ENCODE results near the gene IFNGR1. TPM values are rescaled to one million over a fixed set of nuclear protein-coding genes. Genes with fewer than 3 reads are reported as not detected.
"Not testable (repeated sequence)": the region's sequence is repeated elsewhere in the genome, so short reads cannot be mapped to it uniquely, and the experiment has no call there.

The IFNGR1 gene
- 10 to 100 TPM; 43.8 to 58.6 (median 51.1) TPM for polyA plus RNA-seq (ENCODE audit: insufficient read length in 10 of 10)
- long read RNA-seq, donor 1, transcript IFNGR1-201 (7 exons, 2,139 nt): major isoform, 14 of 14 reads
- long read RNA-seq, donor 1, partial matches to known transcripts: 0 of 14 reads
- long read RNA-seq, donor 1, other reads (novel, unspliced or antisense): 0 of 14 reads
- long read RNA-seq, donor 2, transcript IFNGR1-201 (7 exons, 2,139 nt): major isoform, 12 of 13 reads
- long read RNA-seq, donor 2, partial matches to known transcripts: 0 of 13 reads
- long read RNA-seq, donor 2, other reads (novel, unspliced or antisense): 0 of 13 reads
- long read RNA-seq, donor 3: 0 reads
- long read RNA-seq, donor 4, transcript IFNGR1-201 (7 exons, 2,139 nt): major isoform, 17 of 17 reads
- long read RNA-seq, donor 4, partial matches to known transcripts: 0 of 17 reads
- long read RNA-seq, donor 4, other reads (novel, unspliced or antisense): 0 of 17 reads
- long read RNA-seq, donor 5, transcript IFNGR1-201 (7 exons, 2,139 nt): major isoform, 17 of 18 reads
- long read RNA-seq, donor 5, partial matches to known transcripts: 0 of 18 reads
- long read RNA-seq, donor 5, other reads (novel, unspliced or antisense): 0 of 18 reads
- long read RNA-seq, donor 6, transcript IFNGR1-201 (7 exons, 2,139 nt): major isoform, 18 of 18 reads
- long read RNA-seq, donor 6, partial matches to known transcripts: 0 of 18 reads
- long read RNA-seq, donor 6, other reads (novel, unspliced or antisense): 0 of 18 reads
- long read RNA-seq, donor 7, transcript IFNGR1-201 (7 exons, 2,139 nt): major isoform, 14 of 14 reads
- long read RNA-seq, donor 7, partial matches to known transcripts: 0 of 14 reads
- long read RNA-seq, donor 7, other reads (novel, unspliced or antisense): 0 of 14 reads
- long read RNA-seq, donor 8, transcript IFNGR1-201 (7 exons, 2,139 nt): major isoform, 11 of 11 reads
- long read RNA-seq, donor 8, partial matches to known transcripts: 0 of 11 reads
- long read RNA-seq, donor 8, other reads (novel, unspliced or antisense): 0 of 11 reads
- long read RNA-seq, donor 9, partial matches to known transcripts: 0 of 2 reads
- long read RNA-seq, donor 9, other reads (novel, unspliced or antisense): 0 of 2 reads

DNA sequence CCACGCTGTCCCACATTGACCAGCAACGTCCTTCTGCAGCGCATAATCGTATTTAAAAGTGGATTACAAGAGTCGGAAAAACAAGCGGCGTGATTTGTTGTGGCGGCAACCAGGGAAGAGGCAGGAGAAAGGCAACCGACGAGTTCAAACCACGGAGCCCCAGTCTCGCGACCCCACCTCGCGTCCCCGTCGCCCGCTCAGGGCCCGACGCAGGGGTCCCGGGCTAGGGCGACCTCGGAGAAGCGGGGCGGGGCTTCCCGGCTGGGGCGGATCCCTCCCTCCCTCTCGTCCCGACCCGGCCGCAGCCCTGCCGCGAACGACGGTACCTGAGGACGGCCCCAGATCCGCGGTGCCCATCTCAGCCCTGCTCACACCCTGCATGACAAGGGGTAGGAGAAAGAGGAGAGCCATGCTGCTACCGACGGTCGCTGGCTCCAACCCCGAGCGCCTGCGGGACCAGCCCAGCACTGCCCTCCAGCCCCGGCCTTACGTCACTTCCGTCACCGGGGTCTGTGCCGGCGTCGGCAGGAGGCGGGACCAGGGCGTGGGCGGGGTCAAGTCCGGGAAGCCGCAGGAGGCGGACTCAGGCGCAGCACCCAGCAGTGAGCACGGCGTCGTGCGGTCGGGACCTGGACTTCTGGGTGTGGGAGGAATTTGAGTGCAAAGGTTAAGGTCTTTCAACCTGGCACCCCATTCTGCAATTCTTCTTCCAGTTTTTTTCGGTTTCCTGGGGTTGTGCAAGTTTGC is at the start of gene IFNGR1:
Gene IFNGR1, minus strand, starts transcription at position 469 of the 747 bp plus-strand sequence. Its CDS starts 58 bp downstream, at position 411.
- peak; percentile 93 to 99 (median 96) for DNase-seq

DNA sequence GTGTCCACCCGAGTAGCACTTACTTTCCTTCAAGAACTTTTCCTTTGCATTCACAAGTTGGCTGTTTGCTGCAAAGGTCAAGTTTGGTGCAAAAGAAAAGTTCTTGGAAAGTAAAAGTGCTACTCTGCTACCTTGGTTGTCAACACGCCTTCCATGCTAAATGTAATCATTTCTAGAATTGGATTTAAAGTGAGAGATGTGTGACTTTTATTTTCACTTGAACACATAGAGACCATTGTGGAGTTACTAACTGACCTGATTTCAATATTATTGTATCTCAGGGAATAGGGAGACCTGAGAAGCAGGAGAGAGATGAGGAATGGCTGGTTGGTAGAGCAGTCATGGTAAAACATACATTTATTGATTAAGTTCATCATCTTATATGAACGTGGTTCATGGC is 49.7 kb upstream of the IFNGR1 start:
- DNase-seq: no peak

DNA sequence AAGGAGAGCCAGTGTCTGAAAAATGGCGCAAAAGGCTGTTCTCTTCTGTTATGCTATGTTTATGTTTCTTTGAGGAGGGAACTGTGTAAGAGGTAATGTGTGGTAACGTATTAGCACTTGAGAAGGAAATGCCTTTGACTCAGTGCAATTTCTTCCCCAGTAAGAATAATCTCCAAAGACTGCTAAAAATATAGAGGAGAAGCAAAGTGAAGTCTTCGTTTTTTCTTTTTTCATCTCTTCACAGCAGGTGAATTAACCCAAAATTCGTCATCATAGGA is 47.1 kb upstream of the IFNGR1 start:
- no peak for DNase-seq

DNA sequence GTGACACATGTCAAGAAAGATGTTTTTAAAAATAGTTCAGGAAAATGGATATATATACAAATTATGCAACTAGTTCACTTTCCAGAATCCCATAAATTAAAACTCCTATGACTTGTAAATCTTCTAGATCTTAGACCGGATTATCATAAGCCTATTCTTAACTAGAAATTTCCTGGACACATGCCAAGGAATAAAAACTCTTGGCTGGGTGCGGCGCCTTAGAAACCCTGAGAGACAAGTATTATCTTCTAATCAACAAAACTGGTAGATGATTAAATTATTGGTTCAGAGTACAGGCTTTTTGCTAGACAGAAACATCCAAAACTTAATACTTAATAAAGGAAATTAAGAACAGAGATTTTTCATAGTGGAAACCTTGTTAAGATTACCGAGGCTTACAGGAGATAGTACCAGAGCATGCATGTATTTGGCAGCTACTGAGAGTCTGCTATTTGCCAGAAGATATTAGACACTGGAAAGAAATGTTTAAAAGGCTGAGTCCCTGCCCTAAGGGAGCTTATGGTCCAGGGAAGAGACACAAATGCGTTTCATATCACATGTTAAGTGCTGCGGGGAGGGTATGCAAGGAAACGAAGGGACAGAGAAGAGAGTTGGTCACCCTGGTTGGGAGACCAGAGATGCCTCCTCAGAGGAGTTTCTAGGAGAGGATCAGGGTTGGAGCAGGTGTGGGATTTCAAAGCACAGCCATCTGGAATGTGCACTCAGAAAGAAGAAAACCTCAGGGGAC is 46.5 kb upstream of the IFNGR1 start:
- DNase-seq: peak in 1 of 3 donors; percentile 37

DNA sequence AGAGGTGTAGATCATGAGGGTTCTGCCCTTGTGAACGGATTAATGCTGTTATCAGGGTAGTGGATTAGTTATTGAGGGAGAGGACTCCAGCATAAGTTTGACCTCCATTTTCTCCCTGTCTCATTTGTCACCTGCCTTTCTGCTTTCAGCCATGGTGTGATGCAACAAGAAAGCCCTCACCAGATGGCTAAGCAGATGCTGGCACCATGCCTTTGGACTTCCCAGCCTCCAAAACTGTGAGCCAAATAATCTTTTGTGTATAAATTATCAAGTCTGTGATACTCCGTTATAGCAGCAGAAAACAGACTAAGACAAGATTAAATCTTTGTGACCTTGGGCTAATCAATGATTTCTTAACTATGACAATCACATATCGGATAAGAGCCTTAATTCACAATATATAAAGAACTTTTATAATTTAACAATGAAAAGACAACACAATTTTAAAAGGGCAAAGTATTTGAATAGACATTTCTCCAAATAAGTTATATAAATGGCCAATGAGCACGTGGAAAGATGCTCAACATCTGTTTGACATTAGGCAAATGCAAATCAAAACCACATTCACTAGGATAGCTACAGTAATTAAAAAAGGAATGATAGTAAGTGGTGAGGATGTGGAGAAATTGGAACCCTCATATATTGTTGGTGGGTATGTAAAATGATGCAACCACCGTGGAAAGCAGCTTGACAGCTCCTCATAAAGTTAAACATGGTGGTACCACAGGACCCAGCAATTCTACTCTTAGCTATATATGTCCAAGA is 45.3 kb upstream of the IFNGR1 start:
- DNase-seq: no peak

DNA sequence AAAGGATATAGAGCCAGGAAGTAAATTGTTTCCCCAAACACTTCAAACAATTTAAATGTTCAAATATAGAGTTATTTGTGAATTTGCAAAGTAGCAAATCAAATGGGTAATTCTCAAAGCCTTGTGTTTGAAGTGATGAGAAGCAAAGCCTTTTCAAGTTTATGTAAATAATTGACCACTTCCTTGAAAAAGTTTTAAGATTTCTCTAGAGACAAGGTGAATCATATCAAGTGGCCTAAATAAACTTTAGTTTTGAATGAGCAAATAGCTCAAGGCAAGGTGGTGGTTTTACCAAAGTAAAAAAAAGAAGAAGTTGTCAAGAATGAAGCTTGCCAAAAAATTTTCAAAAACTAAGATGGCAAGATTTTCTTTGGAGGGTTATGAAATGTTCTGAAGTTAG is 42.6 kb upstream of the IFNGR1 start:
- DNase-seq: no peak

DNA sequence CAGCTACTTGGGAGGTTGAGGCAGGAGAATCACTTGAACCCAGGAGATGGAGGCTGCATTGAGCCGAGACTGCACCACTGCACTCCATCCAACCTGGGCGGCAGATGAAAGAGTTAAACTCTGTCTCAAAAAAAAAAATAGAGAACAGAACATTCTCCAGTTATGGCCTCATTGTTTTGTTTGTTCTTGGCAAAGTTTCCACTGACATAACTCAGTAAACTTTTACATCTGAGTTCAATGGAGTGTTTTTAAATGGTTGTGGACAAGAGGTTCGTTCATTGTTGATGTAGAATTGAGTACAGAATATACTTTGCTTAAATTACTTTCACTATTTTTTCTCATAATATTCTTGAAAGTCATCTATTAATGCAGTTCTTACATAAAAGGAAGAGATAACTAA is 42.2 kb upstream of the IFNGR1 start:
- DNase-seq: peak; percentile 36 to 72 (median 51)

DNA sequence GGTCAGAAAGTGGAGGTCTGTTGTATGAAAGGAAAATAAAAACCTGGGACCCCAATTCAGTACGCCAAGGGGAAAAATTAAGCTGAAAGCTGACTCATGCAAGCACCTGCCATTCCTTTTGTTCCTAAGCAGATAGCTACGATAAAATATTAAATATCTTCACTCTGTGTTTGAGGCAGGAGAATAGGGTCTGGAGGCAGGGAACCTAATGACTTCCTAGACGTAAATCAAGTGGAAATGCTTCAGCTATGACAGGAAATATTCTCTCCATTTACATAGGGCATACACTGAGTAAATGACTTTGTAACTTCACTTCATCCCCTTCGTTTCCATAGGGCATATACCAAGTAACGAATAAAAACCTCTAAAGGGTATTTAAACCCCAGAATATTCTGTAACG is 41.0 kb upstream of the IFNGR1 start:
- DNase-seq: no peak

DNA sequence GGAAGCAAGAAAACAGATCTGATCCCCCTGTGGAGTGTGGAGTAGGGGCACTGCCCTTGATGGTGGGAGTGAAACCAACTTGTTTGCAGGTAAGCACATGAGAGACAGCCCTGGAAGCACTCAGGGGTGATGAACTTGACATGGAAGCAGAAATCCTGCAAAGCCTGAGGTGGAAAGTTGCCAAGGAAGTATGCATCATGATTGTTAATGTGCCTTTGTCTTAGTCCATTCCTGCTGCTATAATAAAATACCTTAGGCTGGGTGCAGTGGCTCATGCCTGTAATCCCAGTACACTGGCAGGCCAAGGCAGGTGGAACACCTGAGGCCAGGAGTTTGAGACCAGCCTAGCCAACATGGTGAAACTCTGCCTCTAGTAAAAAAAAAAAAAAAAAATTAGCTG is 40.2 kb upstream of the IFNGR1 start:
- no peak for DNase-seq

DNA sequence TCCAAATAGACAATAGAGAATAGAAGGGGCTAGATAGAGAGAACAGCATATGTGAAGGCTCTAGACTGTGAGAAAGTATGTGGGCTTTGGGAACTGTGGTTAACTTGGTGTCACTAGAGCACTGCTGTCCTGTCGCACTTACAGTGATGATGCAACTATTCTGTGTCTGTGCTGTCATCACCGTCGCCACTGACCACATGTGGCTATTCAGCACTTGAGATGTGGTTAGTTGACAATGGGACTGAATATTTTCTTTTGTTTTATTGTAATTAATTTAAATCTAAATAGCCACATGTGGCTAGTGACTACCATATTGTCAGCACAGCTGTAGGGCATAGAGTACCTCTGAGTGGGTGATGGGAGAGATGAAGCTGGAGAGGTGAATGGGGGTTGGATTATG is 39.0 kb upstream of the IFNGR1 start:
- no peak for DNase-seq

DNA sequence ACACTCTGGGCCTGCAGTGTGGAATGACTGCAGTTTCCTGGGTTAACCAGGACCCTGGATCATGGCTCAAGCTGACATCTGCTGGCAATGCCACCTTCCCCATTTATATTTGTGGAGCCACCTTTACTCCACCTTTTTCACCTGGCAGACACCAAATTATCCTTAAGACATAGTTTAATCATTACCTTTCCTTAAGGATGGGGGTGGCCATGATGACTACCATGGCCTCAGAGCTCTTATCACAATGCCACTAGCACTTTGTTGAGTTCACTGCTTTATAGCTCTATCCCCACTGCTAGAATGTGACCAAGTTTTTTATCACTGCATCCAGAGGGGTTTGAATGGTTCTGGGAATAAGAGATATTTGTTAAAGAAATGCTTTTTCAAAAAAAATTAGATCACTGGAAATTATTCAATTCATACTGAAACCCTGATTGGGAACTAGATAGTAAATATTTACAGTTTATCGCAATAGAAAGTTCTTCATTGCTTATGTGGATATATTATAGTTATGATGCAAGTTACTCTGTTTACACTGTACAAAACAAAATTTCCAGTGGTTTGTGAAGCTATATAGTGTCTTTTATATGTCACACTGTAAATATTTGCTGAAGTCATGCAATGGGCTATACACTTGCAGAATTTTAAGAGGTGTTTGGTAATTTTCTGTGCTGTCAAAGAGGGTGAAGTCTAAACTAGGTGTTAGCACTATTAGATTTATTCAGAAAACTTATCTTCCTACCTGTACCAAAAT is 37.3 kb upstream of the IFNGR1 start:
- no peak for DNase-seq

DNA sequence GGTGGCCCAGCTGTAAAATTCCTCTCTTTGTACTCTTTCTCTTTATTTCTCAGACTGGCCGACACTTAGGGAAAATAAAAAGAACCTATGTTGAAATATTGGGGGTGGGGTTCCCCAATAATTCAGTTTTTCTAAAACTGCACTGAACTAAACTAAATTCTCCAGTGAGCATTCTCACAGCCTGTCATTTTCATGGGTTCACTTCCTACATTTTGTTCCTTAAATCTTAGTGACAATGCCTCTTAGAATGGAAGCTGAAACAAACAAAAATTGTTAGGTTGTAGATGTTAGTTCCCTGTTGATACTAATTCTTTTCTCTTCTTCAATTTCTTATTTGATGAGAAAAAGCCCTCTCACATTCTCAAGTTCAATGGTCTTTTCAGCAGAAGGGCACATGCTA is 35.8 kb upstream of the IFNGR1 start:
- DNase-seq: no peak

DNA sequence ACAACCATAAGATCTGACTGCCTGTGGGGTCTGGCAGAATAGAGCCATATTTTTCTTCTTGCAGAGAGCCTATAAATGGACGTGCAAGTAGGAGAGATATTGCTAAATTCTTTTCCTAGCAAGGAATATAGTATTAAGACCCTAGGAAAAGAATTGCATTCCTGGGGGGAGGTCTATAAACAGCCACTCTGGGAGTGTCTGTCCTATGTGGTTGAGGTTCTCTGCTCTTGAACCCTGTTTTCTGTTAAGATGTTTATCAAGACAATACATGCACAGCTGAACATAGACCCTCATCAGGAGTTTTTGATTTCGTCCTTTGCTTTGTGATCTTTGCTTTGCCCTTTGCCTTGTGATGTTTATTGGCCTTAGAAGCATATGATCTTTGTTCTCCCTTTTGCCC is 35.2 kb upstream of the IFNGR1 start:
- DNase-seq: not testable (repeated sequence)

DNA sequence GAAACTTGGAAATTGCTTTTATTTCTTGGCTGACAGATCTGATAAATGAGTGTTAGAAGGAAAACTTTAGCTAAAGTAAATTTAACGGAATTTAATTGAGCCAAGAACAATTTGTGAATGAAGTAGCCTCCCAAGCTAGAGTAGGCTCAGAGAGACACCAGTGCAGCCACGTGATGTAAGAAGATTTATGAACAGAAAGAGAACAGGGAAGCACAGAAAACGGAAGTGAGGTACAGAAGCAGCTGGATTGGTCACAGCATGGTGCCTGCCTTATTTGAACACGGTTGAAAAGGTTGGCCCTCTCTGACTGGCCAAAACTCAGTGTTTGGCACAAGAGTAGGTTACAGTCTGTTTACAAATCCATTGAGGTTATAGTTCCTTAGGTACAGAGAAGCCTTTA is 29.5 kb upstream of the IFNGR1 start:
- no peak for DNase-seq

DNA sequence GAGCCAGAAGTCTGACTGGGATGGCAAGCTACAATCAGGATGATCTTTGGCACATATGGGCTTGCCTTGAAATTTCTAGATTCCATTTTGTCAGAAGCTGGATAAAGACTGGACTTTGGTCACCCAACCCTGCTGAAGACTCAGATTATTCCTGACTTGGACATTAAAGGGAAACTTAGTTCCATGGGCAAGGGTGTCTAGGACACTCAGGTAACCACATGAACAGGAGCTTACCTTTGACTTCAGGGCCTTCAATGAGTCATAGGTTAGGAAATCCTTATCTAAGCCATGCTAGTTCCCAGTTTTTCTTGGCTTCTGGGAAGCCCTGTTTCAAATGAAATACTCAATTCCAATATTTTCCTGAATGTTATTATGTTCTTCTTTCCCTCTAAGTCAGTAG is 28.5 kb upstream of the IFNGR1 start:
- DNase-seq: no peak

DNA sequence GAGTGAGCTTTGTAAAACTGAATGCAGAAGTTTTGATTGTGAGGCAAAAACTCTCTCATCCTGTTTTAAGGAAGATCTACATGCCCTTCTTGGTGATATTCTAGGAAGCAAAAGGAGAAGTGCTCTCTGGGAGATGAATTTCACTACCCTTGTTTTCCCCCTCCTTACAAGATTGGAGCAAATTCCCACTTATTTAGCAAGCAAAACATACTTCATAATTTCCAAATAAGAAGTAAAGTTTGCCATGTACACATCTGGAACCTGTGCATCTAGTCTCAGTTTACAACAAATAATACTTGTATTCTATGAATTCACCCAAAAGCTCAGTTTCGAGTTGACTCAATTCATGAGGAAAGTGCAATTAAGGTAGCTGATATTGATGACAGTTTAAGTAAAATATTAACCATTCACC is 27.6 kb upstream of the IFNGR1 start:
- DNase-seq: no peak

DNA sequence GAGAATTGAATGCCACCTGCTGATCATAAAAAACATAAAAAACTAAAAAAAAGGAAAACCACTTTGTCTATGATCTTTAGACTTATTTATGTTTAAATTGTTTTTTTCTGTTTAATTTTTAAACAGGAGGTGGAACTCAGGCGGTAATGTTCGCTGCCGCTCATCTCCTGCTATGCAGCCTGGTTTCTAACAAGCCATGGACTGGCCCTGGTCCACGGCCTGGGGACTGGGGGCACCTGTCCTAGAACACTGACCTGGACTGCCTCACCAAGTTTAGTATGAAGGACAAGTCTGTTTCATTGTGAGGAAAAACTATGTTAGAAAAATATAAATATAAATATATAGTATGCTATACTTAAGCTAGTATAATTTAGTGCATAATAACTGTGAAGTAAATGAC is 27.0 kb upstream of the IFNGR1 start:
- no peak for DNase-seq

DNA sequence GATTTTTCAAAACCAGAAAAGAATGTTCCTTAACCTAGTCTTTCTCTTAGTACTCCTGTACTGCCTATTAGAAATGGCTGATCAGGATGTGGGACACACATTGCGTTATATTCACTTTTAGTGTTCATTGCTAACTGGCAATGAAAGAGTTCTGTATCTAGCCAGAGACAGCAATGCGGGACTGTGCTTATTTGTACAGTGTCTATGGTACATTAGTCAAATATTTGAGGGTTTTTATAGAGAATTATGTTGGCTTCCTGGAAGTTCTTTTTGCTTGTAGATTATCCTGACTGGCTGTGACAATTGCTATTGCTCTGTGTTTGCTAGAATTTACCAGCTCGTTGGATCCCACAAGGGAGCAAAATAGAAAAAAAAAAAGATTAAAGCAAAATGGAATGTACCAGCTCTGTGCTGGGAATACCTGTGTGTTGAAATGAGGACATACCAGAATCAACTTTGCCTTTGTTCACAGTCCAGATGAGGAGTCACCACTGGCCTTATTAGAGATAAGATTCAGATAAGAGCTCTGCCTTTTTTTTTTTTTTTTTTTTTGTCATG is 22.4 kb upstream of the IFNGR1 start:
- no peak for DNase-seq

DNA sequence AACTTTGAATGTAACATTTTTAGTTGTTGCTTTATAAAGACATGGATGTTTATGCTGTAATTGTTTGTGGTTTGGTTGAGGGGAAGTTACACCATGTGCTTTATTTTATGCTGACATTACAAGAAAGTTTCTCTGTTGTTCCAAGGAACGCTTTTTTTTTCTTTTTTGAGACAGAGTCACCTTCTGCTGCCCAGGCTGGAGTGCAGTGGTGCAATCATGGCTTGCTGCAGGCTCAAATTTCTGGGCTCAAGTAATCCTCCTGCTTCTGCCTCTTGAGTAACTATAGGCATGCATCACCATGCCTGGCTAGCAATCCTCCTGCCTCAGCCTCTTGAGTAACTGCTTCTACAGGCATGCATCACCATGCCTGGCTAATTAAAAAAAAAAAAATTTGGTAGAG is 21.0 kb upstream of the IFNGR1 start:
- no peak for DNase-seq
